ENCODE data around the gene ITIH3. TPM values are rescaled to one million over a fixed set of nuclear protein-coding genes. Genes with fewer than 3 reads are reported as not detected.
"Not testable (repeated sequence)": the region's sequence is repeated elsewhere in the genome, so short reads cannot be mapped to it uniquely, and the experiment has no call there.

The ITIH3 gene, protein sequence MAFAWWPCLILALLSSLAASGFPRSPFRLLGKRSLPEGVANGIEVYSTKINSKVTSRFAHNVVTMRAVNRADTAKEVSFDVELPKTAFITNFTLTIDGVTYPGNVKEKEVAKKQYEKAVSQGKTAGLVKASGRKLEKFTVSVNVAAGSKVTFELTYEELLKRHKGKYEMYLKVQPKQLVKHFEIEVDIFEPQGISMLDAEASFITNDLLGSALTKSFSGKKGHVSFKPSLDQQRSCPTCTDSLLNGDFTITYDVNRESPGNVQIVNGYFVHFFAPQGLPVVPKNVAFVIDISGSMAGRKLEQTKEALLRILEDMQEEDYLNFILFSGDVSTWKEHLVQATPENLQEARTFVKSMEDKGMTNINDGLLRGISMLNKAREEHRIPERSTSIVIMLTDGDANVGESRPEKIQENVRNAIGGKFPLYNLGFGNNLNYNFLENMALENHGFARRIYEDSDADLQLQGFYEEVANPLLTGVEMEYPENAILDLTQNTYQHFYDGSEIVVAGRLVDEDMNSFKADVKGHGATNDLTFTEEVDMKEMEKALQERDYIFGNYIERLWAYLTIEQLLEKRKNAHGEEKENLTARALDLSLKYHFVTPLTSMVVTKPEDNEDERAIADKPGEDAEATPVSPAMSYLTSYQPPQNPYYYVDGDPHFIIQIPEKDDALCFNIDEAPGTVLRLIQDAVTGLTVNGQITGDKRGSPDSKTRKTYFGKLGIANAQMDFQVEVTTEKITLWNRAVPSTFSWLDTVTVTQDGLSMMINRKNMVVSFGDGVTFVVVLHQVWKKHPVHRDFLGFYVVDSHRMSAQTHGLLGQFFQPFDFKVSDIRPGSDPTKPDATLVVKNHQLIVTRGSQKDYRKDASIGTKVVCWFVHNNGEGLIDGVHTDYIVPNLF
- total RNA-seq = under 1 TPM; 0.34 to 0.46 TPM
- long read RNA-seq = 0 reads

DNA sequence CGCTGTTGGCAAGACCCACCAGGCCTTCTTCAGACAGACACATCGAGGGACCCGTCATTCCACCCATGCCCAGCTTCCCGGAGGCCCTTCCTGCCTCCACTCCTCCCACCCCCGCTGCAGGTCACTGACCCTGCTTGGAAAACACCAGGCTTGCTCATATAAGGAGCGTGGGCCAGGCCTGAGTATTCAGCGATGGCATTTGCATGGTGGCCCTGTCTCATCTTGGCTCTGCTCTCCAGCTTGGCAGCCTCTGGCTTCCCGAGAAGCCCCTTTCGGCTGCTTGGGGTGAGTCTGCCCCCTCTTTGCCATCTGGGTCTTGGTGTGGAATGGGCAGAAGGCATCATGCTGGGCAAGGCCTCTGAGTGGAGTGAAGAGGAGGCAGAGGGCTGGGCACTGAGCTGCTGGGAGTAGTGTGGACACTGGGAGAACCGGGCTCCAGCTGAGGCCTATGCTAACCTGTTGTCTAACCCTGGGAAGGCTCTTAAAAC lies at the start of gene ITIH3:
Gene ITIH3 (plus strand): TSS at position 185 of the 488 bp plus-strand sequence. CDS start 8 bp downstream, at position 193.
- intact Hi-C loops (cut with DNase I, micrococcal nuclease) = no loop called here
- ATAC-seq = no peak
- no peak for DNase-seq

DNA sequence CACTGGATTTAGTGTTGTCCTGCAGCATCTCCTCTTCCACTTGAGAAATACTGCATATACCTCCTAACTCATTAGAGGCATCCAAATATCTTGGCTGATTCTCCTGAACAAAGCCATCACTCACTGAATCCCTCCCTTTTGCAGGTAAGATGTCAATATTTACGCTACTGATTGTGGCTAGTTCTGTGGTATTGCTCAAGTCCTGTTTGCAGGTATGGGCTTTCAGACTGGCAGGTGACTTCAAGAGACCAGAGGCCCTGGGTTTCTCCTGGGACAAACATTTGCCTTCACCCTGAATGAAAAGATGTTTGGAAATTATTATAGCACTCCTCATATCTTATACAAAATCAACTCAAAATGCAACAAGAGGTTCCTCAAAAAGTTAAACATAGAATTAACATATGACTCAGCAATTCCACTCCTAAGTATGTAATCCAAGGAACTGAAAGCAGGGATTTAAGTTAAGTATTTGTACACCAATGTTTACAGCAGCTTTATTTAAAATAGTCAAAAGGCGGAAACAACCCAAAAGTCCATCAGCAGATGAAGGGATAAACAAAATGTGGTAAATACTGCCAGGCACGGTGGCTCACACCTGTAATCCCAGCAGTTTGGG lies 42.4 kb upstream of the ITIH3 start:
- ATAC-seq = no peak
- no peak for DNase-seq
- intact Hi-C loops (cut with DNase I, micrococcal nuclease) = no loop called here

GRCh38 chr3:52754373-52754772 lies 40.2 kb upstream of the ITIH3 start:
- intact Hi-C loops (cut with DNase I, micrococcal nuclease) = no loop called here
- no peak for DNase-seq

GRCh38 chr3:52756141-52756540 lies 38.5 kb upstream of the ITIH3 start:
- intact Hi-C loops (cut with DNase I, micrococcal nuclease) = no loop called here

More at GRCh38 chr3:52754373-52754772, 40.2 kb upstream of the ITIH3 start:
- ATAC-seq = no peak

GRCh38 chr3:52763466-52763865 lies 31.1 kb upstream of the ITIH3 start:
- no peak for DNase-seq
- ATAC-seq = no peak
- intact Hi-C loops (cut with DNase I, micrococcal nuclease) = no loop called here

More at GRCh38 chr3:52756141-52756540, 38.5 kb upstream of the ITIH3 start:
- DNase-seq = no peak
- no peak for ATAC-seq

DNA sequence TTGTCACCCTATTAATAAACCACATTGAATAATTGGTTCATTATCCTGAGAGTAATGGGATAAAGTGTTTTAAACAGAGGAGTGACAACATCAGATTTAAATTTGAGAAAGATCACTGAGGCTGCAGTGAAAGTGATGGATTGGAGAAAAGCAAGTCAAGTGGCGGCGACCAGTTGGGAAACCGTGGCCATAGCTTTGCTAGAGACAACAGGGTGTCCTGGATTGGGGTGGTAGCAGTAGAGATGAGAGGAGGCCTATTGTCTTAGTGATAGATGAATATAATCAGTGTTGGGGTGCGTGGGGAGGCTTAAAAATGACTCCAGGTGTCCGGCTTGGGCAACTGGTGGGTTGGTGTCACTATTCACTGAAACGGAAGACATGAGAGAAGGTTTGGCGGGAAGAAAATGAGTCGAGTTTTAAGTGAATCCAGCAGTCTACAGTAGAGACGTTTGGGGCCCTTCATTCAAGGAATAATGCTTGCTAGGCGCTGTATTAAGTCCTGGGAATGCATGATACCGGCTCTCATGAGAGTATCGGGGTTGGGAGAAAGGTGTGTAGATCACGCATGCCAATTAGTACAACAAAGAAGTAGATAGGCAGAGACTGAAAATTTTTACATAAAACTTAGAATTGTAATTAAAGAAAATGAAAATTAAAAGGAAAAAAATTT lies 24.7 kb upstream of the ITIH3 start:
- ATAC-seq = peak; percentile 5
- intact Hi-C loops (cut with DNase I, micrococcal nuclease) = no loop called here
- DNase-seq = no peak

DNA sequence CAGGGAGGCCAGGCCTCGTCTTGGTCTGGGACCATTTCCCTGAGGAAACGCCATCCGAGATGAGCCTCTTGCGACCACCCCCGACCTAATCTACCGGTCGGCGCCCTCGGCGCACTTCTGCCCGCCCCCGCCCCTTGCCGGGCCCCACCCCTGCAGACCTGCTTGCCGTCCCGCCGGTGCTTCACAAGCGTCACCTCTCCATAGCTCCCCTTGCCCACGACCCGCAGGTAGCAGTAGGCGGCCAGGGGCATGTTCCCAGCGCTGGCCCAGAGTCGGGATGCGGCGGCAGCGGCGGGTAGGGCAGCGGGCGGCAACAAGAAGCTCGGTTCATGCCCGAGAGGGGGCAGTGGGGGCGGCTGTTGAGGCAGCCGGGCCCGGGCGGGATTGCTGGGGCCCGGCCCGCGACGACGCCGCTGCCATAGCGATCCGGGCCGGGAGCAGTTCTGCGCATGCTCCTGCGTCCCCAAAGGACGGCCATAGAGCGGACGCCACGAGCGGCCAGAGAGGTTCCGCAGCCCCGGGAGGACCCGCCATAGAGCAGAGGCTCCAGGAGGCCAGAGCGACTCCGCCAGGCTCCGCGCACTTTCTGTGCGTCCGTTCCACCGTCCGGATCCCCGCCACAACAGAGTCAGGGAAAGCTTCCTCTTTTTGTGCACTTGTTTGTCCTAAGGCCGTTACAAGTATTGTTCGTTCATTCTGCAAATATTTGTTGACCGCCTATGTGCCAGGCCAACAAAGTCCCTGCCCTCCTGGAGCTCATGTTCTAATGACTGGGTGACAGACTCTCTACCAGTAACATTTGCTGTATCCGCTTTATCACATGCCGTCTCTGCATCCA lies 23.9 kb upstream of the ITIH3 start, which contains the start of gene NEK4:
Gene NEK4 (minus strand): TSS at position 445 of the 838 bp plus-strand sequence. CDS start 194 bp downstream, at position 251.
- ATAC-seq (peak; percentile 98), DNase-seq (peak; percentile 92 to 96)
- intact Hi-C loops (cut with DNase I, micrococcal nuclease) = no loop called here

DNA sequence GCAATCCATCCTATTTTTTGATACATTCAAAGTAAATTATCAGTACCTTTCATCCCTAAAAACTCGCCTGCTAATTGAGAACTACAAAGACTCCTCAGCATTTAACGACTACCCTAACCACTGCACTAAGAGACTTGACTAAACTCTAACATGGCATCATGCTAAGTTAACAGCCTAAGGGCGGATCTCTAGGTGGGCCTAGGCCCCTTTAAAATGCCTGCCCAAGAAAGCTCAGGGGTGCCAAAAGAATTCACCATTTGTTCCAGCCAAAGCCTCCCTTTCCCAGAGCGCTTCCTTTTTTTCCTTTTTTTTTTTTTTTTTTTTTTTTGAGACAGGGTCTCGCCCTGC lies 23.3 kb upstream of the ITIH3 start:
- ATAC-seq = peak; percentile 13
- intact Hi-C loops (cut with DNase I, micrococcal nuclease) = no loop called here
- no peak for DNase-seq

DNA sequence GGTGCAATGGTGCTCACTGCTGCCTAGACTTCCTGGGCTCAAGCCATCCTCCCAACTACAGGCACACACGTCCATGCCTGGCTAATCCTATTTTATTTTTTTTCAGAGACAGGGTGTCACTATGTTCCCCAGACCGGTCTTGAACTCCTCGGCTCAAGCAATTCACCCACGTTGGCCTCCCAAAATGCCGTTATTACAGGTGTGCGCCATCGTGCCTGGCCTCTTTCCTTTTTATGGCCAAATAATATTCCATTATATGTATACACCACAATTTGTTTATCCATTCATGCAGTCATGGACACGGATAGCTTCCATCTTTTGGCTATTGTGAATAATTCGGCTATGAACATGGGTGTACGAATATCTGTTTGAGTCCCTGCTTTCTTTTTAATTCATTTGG lies 22.9 kb upstream of the ITIH3 start:
- DNase-seq (no peak), ATAC-seq (no peak)
- intact Hi-C loops (cut with DNase I, micrococcal nuclease) = no loop called here

- intact Hi-C loops (cut with DNase I, micrococcal nuclease) = no loop called here
- DNase-seq = no peak
- ATAC-seq = no peak
These were observed 21.1 kb upstream of the ITIH3 start for GRCh38 chr3:52773361-52774065.

- DNase-seq = no peak
- ATAC-seq = no peak
- intact Hi-C loops (cut with DNase I, micrococcal nuclease) = no loop called here
These were observed 20.4 kb upstream of the ITIH3 start for GRCh38 chr3:52774066-52774713.

DNA sequence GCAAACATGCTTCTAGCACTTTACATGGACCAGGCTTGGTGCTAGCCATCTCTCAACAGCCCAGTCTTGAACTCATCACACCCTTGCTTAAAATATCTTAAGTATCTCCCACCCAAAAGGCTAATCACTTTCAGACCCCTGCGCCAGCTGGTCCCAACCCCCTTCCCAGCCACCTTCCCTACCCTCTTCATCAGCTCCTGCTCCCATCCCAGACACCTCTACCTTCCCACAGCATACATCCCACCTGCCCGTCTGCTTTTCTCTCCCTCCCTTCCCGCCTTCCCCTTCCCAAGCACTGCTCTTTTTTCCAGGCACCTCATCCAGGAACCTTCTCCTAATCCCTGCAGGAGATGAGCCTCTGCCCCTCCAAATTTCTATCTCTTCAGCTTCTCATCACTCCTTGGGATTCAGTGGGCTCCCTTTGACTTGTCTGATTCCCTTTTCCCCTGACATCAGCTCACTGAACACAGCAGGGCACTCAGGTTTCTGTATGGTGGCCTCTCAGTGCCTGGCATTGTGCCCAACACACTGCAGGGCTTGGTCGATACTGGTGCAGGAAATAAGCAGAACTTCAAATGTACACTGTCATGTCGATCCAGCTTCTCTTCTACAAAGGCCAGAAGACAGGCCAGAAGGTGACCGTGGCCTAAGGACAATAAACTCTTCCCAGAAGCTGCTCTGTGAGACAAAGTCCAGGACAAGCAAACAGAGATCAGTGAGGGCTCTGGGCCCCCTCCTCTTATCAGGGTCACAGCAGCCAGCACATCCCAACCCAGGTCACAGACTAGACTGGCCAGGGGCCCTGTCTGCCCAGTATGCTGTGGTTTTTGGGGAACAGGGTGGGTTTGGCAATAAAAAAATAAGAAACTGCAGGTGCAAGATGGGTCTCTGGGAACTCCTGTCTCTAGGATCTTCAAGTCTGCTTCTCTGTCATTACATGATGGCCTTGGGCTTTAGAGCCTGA lies 19.4 kb upstream of the ITIH3 start:
- ATAC-seq = peak; percentile 19
- intact Hi-C loops (cut with DNase I, micrococcal nuclease) = no loop called here

GRCh38 chr3:52775877-52776276 lies 18.7 kb upstream of the ITIH3 start:
- DNase-seq (peak in 1 of 2 donors; percentile 1), ATAC-seq (no peak)
- intact Hi-C loops (cut with DNase I, micrococcal nuclease) = no loop called here

More for the DNA sequence above, 19.4 kb upstream of the ITIH3 start:
- DNase-seq = peak; percentile 26 to 44

DNA sequence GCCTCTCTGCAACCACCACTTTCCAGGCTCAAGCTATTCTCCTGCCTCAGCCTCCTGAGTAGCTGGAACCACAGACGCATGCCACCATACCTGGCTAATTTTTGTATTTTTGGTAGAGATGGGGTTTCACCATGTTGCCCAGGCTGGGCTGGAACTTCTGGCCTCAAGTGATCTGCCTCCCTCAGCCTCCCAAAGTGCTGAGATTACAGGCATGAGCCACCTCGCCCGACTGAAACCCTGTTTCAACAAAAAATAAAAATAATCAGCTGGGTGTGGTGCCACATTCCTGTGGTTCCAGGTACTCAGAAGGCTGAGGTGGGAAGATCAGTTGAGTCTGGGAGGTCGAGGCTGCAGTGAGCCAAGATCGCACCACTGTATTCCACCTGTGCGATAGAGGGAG lies 18.1 kb upstream of the ITIH3 start:
- ATAC-seq; intact Hi-C loops (cut with DNase I, micrococcal nuclease): not testable (repeated sequence)
- DNase-seq = peak in 1 of 2 donors; percentile 2

- intact Hi-C loops (cut with DNase I, micrococcal nuclease) = no loop called here
- ATAC-seq (no peak), DNase-seq (peak in 1 of 2 donors; percentile 16)
These were observed 17.3 kb upstream of the ITIH3 start, which contains the start of gene ITIH1 for GRCh38 chr3:52777127-52777958. Gene ITIH1, plus strand, starts transcription at chr3:52777599. Its CDS starts 17 bp downstream, at chr3:52777616.
